ENCODE measurements around the gene CDCA4. TPM values are rescaled to one million over a fixed set of nuclear protein-coding genes. Genes with fewer than 3 reads are reported as not detected.

Gene CDCA4
- total RNA-seq, 1 donor from 2014 or later: 40.1 TPM

- Mint-ChIP-seq H3K27me3 (ENCODE audit: unreplicated experiment) (peaks cover 16% of the 10 kb centered on the region), H3K27ac (ENCODE audit: unreplicated experiment) (no peak overlapping the region)
Observed at GRCh38 chr14:104974665-104975390, 46.1 kb downstream of the CDCA4 start.

GRCh38 chr14:104974146-104974541, 46.7 kb downstream of the CDCA4 start:
- peaks cover 11% of the 10 kb centered on the region for H3K4me1 Mint-ChIP-seq (ENCODE audit: unreplicated experiment)
- no peak overlapping the region for H3K4me3 Mint-ChIP-seq (ENCODE audit: unreplicated experiment)
- H3K36me3 Mint-ChIP-seq (ENCODE audit: low read depth, unreplicated experiment): no peaks in the 10 kb centered on the region
- peaks cover 13% of the 10 kb centered on the region for H3K27me3 Mint-ChIP-seq (ENCODE audit: unreplicated experiment)
- no peak overlapping the region for H3K27ac Mint-ChIP-seq (ENCODE audit: unreplicated experiment)
- no peak for DNase-seq (ENCODE audit: low spot score)
- no peaks in the 10 kb centered on the region for H3K9me3 Mint-ChIP-seq (ENCODE audit: unreplicated experiment)
- no peak for TF ChIP-seq CTCF (IDR thresholded peaks at IDR 0.05; ENCODE audit: unreplicated experiment)

More at GRCh38 chr14:104974665-104975390, 46.1 kb downstream of the CDCA4 start:
- Mint-ChIP-seq H3K4me3 (ENCODE audit: unreplicated experiment) (no peak overlapping the region), H3K36me3 (ENCODE audit: low read depth, unreplicated experiment) (peaks cover 3% of the 10 kb centered on the region), H3K9me3 (ENCODE audit: unreplicated experiment) (no peaks in the 10 kb centered on the region), H3K4me1 (ENCODE audit: unreplicated experiment) (peaks cover 10% of the 10 kb centered on the region)
- no peak for DNase-seq (ENCODE audit: low spot score)
- TF ChIP-seq CTCF (IDR thresholded peaks at IDR 0.05; ENCODE audit: unreplicated experiment): no peak

- no peak for TF ChIP-seq CTCF (IDR thresholded peaks at IDR 0.05; ENCODE audit: unreplicated experiment)
- H3K27me3 Mint-ChIP-seq (ENCODE audit: unreplicated experiment): peaks cover 11% of the 10 kb centered on the region
- H3K36me3 Mint-ChIP-seq (ENCODE audit: low read depth, unreplicated experiment): no peaks in the 10 kb centered on the region
- H3K27ac Mint-ChIP-seq (ENCODE audit: unreplicated experiment): no peak overlapping the region
- no peak overlapping the region for H3K4me3 Mint-ChIP-seq (ENCODE audit: unreplicated experiment)
- no peak for DNase-seq (ENCODE audit: low spot score)
- H3K4me1 Mint-ChIP-seq (ENCODE audit: unreplicated experiment): peaks cover 14% of the 10 kb centered on the region
- no peaks in the 10 kb centered on the region for H3K9me3 Mint-ChIP-seq (ENCODE audit: unreplicated experiment)
Observed at GRCh38 chr14:104973385-104974145, 47.3 kb downstream of the CDCA4 start.

GRCh38 chr14:104973135-104973384, 47.8 kb downstream of the CDCA4 start:
- TF ChIP-seq CTCF (IDR thresholded peaks at IDR 0.05; ENCODE audit: unreplicated experiment): no peak
- H3K9me3 Mint-ChIP-seq (ENCODE audit: unreplicated experiment): no peaks in the 10 kb centered on the region
- no peak overlapping the region for H3K27ac Mint-ChIP-seq (ENCODE audit: unreplicated experiment)
- H3K27me3 Mint-ChIP-seq (ENCODE audit: unreplicated experiment): peaks cover 11% of the 10 kb centered on the region
- DNase-seq (ENCODE audit: low spot score): no peak
- no peaks in the 10 kb centered on the region for H3K36me3 Mint-ChIP-seq (ENCODE audit: low read depth, unreplicated experiment)
- H3K4me1 Mint-ChIP-seq (ENCODE audit: unreplicated experiment): peaks cover 15% of the 10 kb centered on the region
- H3K4me3 Mint-ChIP-seq (ENCODE audit: unreplicated experiment): no peak overlapping the region
